DMS53 (cell line): ENCODE measurements around the gene EN2.
"Not testable (repeated sequence)": the region's sequence is repeated elsewhere in the genome, so short reads cannot be mapped to it uniquely, and the experiment has no call there.

Source experiments
- DNase-seq: peaks from one replicate; lab custom pipeline; 2025; lab: John Stamatoyannopoulos, UW

Gene EN2

DNA sequence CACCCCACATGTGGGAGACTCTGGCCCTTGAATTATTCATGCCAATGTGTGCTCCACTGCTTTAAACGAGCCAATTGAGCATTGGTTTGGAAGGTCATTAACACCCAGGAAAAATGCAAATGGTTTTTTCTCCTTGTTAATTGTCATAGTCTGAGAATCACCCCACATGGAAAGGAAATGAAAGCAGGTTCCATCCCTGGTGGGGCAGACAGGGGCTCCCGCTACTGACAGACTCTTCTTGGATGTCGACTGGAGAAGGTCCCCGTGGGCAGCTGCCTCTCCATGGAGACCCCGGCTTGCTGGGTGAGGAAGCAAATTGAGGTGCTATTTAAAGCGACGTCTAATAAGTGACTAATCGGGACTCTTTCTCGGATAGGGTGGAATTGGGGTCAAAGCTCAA lies 32.0 kb upstream of the EN2 start:
- no peak for DNase-seq

DNA sequence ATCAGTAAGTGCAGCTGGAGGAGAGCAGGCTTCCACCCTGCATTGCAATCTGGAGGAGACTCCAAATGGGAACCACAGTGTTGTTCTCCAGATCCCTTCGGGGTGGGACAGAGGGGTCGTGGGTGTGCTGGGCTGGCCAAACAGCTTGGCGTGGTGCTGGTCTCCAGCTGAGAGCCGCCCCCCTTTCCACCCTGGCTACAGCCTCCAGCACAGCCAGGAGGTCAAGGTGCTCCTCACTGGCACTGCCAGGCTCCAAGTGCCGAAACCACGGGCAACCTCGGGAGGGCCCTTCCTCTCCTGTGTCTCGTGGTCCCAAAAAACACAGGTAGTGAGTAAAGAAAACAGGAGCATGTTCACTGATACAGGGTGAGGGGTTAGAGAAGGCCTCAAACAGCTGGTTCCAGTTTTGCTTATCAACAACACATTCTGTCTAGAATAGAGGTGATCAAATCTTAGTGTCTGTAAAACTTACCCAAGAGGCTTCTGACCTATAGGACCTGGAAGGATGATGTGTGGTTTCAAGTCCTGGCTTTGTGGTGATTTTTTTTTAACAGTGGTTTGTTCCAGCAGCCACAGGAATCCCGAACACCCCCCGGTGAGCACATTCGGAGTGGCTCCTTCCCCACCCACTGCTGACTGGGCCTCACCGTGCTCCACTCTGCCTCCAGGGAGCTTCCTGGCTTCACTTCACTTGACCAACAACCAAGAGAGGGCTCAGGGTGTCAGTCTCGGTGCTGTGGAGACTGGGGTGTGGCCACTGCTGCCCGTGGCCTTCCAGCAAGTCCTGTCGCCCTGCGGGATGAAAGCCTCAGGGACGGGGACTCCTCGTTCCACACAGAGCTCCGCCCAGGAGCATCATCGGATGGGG lies 31.2 kb upstream of the EN2 start:
- no peak for DNase-seq

DNA sequence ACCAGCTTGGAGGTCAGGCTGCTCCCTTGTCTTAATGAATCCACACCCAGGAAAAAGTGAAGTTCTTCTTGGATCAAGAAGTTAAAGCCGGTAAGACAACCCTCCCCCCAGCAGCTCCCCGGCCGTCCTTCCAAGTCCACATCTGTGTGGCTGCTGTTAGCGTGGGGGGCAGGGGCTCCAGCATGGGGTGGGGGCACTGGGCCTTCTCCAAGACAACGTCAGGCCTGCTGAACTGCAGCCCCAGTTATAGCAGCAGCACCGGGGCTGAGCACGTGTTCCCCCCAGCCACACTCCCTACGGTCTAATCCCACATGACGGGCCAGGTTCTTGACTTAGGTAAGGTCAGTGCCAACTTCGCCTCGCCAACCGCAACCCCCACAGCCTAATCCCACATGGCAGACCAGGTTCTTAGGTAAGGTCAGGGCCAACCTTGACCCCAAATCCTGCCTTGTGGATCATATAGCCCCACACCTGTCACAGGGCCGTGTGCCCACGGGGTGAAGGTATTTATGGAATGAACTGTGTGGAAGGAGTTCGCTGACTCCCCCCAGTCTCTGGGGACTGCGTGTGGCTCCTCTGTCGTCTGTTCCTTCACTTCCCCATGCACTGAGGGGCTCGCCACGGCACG lies 30.4 kb upstream of the EN2 start:
- DNase-seq: no peak

DNA sequence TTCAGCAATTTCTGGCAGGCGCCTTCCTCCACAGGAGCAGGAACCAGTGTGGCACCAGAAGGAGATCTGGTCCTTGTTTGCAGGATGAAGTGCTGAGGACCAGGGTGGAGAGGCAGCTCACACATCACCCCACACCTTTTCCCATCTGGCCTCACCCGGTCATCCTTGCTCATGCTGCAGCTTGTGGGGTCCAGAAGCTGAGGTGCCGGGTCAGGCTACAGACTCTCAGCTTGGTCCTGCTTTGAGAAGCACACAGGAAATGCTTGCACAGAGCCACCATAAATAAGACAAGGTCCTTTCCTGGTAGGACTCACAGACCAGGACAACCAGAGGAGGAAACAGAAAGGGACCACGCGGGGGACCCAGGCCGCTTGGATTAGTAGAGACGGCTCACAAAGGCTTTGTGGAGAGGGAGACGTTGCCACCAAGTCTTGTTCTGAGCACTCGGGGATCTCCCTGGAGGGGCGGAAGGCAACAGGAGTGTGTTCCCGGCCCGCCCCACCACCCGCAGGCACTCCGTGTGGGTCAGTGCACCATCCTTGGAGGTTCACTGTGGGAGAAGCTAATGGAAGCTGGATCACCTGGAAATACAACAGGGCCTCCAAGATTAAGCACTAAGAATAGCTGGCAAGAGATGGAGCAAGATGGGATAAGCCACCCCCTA lies 29.6 kb upstream of the EN2 start:
- no peak for DNase-seq

DNA sequence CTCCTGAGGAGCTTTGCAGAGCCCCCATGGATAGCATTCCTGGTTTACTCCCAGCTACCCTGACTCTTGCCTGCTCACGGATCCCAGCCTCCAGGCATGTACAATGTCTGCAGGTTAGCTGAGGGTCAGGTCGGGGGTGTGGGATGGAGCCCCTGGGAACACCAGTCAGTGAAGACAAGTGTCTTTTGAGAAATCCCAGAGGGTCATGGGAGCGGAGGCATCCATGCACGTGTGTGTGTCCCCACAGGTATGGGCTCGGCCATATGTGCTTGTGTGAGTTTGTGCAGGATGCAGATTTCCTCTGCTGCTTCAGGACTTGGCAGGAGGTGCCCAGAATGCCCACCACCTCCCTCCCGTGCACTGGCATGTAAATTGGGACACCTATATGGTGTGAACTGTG lies 28.3 kb upstream of the EN2 start:
- no peak for DNase-seq

DNA sequence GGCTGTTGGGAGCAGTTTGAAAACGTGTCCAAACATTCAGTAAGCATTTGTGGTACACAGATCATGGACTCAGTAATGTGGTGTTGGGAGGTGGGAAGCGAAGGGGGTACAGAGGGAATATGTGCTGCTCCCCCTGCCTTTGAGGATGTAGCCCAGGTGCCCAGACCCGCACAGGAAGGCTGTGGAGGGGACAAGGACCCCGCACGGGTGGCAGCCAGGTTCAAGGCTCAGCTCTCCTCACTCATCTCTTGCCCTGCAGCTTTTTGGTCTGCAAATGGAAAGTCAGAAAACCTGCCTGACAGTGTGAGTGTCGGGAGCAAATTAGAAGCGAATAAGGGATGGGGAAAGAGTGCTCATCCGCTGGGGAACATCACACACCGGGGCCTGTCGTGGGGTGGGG lies 27.3 kb upstream of the EN2 start:
- no peak for DNase-seq

DNA sequence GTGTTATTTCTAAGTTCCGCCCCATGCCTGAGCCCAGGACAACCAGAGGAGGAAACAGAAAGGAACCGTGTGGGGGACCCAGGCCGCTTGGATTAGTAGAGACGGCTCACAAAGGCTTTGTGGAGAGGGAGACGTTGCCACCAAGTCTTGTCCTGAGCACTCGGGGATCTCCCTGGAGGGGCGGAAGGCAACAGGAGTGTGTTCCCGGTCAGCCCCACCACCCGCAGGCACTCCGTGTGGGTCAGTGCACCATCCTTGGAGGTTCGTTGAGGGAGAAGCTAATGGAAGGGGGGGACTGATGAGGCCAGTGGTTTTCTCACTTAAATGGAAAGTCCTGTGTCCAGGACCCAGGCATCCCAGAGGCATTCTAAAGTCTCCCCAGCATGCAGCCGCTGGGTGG lies 26.7 kb upstream of the EN2 start:
- DNase-seq: no peak

DNA sequence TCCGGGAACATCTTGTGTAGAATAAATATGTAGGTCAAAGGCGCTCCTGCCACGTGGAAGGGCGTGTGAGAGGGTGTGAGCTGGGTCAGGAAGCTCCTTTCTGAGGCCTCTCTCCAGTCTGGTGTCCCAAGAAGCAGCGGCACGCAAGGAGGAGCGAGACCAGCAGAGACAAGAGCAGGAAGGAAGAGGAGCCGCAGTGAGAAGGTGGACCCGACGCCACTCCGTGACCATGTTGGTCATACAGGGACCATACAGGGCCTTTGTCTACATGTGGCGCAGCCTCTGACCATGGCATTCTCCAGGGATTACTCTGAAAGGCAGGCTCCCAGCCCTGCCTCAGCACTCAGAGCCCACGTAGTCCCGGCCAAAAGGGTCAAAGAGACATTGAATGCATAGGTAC lies 26.2 kb upstream of the EN2 start:
- no peak for DNase-seq

DNA sequence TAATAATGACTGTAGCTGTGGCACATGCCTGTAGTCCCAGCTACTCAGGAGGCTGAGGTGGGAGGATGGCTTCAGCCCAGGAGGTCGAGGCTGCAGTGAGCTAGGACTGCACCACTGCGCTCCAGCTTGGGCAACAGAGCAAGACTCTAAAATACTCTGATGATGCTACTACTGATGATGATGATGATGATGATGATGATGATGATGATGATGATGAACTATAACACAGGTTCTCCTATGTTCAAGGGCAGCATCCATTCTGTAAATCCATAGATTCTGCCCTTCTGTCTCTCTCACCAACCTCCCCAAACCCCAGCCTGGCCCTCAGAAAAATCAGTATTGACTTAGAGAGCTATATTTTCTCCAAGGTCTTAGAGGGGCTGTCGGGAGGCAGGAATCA lies 22.8 kb upstream of the EN2 start:
- no peak for DNase-seq

DNA sequence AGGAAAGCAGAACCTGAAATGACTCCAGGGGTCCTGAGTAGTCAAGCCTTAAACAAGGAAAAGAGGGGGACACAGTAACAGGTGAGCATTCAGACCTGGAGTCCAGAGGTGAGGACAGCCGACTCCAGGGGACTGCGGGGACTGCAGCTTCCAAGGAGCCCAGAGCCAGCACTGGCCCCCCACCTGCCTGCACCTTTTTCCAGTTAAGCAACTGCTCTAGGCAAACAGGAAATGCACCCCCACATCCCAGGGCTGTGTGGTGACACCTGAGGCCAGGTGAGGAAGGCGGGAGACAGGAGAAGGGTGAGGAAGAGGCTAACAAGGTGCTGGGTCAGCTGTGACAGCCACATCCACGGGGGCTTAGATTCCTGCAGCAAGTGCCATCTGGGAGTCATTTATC lies 20.1 kb upstream of the EN2 start:
- no peak for DNase-seq

DNA sequence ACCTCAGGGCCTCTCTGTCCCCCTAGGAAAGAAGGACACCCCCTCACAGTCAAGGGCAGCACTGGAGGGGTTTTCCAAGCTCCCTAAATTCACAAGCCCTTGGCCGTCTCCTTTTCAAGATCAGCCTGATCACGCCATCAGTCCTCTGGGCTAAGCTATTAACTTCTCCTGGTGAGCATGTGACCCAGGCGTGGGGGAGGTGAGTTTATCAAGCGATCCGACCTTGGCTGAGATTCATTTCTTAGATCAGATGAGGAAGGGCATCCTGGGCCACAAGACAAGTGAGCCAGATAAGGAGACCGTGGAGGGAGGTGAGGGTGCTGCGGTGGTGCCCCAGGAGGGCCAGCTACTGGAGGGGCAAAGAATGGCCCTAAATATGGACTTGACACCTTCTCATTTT lies 19.2 kb upstream of the EN2 start:
- DNase-seq: no peak

DNA sequence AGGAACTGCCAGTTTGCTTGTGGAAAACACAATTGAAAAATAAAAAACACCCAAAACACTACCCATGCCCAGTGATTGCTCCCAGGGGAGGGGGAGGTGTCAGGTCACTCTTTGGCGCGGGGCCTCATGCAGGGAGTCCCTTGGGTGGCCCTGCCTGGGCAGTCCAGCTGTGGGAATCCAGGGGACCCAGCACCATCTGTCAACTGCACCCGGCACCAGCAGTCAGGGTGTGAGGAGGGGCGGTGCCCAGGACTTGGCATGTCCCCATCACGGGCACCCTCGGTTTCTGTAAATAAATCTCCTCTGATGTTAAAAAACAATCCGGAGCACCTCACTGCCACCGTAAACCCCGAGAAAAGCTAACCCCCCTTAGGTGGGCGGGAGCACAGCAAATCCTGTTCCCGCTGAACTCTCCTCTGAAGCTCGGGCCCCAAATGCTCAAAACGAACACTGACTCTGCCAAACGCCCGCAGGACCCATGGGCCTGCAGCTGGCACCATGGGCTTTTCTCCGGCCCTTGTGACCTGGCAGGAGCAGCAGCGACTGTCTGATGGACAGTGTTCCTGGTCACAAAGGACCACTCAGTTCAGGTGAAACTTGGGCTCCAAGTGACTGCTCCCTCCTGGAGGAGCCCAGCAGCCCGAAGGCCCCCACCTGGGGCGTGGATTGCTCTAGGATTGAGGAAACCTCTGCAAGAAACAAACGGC lies 18.5 kb upstream of the EN2 start:
- DNase-seq: no peak

DNA sequence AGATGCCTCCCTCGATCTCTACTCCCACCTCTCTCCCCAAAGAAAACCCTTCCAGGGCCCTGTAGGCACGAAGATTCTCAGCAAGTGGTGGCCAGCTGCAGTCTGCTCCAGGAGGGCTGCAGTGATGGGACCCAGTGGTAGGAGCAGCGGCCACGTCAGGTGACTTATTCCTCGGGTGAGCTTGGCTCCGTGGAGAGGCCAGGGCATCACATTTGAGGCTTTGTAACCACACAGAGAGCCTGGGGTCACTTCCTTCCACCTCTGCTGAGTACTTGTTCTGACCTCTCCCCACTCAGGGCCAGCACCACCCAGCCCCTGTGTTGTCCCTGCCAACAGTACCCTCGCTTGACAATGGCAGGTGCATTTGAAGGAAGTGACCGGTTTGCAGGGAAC lies 17.9 kb upstream of the EN2 start:
- DNase-seq: no peak

DNA sequence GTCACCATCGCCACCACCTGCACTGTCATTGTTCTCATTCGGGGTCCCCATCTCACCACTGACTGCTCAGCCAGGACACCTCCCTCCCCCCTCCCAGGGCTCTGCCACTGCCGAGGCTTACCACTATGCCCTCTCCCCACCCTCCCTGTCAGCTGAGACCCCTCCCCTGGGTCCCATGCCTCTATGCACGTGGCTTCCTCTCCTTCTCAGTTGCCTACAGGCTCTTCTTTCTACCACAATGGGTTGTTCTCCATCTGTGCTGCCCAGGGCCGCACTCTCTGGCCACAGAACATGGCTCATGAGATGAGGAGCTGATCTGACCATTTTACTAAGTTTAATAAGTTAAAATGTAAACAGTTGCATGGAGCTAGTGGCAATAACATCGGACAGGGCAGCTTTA lies 16.1 kb upstream of the EN2 start:
- DNase-seq: no peak

DNA sequence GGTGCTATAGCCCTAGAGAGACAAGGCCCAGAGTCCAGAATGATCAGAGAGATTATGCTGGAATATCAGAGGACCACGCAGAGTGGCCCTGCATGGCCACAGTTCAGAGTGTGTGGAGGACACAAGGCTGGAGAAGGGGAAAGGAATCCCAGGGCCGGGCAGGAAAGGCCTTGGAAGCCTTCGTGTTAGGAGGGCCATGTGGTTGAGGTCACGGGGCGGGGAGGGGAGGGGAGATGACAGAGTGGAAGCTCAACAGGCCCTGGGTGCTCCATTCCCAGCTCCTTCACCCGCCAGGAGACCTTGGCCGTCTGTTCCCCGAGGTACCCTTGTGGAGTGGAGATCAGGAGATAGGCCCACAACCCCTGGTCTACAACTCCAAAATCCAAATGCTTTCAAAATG lies 13.2 kb upstream of the EN2 start:
- DNase-seq: no peak

DNA sequence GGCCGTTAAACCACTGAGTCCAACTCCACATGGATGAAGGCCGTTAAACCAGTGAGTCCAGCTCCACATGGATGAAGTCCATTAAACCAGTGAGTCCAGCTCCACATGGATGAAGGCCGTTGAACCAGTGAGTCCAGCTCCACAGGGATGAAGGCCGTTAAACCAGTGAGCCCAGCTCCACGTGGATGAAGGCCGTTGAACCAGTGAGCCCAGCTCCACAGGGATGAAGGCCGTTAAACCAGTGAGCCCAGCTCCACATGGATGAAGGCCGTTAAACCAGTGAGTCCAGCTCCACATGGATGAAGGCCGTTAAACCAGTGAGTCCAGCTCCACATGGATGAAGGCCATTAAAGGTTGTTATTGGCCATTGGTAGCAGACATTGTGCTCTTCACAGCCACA lies 12.3 kb upstream of the EN2 start:
- DNase-seq: not testable (repeated sequence)

DNA sequence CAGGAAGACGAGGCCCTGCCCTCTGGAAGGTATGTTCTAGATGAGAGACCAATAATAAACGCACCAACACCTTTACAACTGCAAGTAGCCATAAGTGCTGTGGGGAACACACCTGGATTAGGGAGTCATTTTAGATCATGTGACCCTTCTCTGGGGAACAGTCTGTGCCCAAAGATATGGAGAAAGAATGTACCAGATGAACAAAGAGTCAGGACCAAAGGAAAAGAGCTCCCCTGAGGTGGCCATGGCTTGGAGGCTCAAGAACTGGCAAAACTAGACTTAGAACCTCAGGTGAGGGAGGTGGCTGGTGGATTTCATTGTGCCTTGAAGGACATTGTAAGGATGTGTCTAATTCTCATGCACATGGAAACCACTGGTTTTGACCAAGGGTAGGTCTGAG lies 10.3 kb upstream of the EN2 start:
- DNase-seq: no peak

DNA sequence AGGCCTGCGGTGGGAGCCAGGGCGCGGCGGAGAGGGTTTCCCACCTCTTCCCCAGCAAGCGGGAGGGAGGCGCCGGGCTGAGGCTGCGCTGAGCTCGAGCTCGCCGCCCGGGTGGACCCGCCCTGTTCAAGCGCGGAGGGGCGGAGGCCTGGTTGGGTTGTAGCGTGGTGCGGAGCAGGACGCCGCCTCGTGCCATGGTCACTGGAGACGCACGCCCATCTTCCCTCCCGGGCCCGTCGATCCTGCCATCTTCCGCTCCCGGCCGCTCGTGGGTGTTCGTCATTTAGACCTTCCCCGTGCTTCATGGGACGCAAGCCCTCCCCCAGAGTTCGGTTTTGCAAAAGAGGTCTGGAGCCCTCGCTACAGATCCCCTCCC lies 9.3 kb upstream of the EN2 start:
- no peak for DNase-seq

DNA sequence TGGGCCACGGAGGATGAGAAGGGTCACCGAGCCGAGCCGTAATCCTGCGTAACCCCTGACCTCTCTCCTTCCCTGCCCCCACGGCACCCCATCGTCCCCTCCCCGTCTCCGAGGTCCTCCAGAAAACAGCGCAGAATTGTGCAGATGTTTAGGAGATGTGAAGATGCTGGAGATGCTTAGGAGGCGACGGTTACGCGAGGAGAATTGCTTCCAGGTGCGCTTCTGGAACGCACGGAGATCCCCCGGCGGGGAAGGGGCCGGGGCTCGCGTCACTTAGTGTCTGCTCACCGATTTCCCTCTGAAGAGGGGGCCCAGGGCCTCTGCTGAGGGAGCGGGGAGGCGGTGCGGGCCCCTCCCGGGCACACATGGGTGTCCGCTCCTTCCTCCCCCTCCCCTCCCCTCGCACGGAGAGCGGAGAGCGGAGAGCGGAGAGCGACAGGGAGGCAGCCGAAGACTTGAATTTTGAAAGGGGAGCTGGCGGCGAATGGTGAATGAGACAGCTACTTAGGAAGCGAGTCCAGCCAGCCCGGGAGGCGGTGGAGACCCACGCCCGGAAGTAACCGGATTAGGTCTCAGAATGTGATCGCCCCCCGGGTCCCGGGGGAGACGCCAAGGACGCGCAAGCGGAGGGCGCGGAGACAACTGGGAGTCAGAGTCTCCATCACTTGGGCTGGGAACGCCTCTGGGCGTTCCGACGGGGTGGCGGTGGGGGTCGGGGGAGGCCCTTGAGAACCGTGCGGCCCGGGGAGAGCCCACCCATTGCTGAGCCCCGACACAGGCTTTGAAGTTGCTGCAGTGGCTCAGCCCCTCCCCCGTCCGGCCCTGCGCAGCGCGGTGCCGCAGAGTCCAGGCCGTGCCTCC lies 8.7 kb upstream of the EN2 start:
- DNase-seq: no peak

DNA sequence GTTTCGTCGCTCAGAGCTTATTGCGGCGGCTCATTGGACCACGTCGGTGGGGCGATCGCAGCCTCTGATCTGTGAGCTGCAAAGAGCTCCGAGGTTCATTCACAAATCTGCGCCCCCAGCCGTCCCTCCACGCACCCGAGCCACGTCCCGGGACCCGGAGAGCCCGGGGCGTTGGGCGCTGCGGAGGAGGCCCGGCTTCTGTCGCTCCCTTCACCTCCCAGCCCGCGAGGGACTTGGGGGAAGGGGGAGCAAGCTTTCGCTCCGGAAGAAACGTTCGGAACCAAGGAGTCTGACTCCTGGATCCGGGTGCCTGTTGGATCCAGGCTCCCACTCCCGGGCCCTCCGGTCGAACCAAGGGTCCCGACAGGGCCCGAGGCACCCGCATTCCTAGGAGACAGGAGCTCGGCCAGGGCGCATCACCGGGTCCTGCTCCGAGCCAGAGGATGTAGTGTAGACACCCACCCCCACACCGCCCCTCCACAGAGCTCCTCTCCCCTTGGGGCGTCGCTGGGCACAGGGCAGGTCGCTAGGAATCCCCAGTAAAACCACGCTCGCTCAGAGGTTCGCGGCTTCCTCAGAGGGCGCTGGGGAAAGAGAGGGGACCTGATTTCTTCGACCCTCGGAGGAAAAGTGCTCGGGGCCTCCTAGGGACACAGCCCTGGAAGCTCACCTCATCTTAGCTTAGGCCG lies 7.9 kb upstream of the EN2 start:
- DNase-seq: no peak

DNA sequence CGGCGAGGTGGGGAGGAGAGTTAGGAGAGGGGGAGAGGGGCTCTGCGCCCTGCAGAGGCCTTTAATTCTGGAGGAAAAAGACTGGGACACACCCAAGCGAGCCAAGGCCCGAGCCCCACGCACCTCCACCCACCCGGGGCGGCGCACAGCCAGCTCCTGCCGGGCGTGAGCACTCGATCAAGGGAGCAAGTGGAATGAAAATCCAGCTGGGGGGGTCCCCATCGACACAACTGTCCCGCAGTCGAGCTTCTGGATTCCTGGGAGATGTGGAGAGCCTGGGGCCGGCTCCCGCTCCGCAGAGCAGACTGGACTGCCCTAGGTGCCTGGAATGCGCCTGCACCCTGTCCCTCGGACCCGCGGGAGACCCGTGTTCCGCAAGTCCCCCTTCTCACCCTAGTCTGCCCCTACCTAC lies 7.4 kb upstream of the EN2 start:
- DNase-seq: no peak
